ENCODE results near the gene ZKSCAN7.

- TF ChIP-seq ZFP3 (CRISPR knock-in tag; IDR thresholded peaks at IDR 0.05) (no peak), PATZ1 (CRISPR knock-in tag; IDR thresholded peaks at IDR 0.05; ENCODE audit: borderline replicate concordance) (no peak), ZFP30 (CRISPR knock-in tag; IDR thresholded peaks at IDR 0.05) (no peak), CREB5 (CRISPR knock-in tag; IDR thresholded peaks at IDR 0.05; ENCODE audit: low read depth) (no peak)
Measured at GRCh38 chr3:44584646-44585501, 29.9 kb downstream of the ZKSCAN7 start, which contains the start of gene ZNF660.

All from SK-N-SH treated with all-trans-retinoic acid at 6 μM for 48 hours (cell line).